GM19240 (cell line): ENCODE measurements around the gene SOBP.

ENCODE experiments used
- DNase-seq: peaks from one replicate; pipeline ENCODE4 v3.0.0; 2011; ENCODE audit warnings: low spot score; ENCODE audit not compliant: insufficient read length

Gene SOBP

GRCh38 chr6:107523794-107524193 is 33.9 kb downstream of the SOBP start:
- no peak for DNase-seq

DNA sequence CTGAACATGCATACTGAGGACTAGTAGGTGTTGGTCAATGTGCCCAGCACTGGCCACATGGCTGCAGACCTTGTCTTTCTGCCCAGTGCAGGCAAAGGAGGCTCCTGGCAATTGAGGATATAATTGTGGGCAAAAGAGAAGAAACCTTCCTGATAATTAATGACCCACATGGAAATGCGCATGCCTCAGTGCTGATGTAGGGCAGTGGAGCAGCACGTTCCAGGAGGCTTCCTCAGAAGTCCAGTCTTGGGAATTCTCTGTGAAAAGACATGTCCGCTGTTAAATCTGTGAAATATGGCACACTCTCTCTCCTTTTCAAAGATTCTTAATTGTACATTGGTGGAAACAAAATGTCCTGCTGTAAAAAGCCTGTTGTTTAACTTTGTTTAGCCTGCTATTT is 34.7 kb downstream of the SOBP start:
- DNase-seq = no peak

- DNase-seq = no peak
Measured at GRCh38 chr6:107531868-107532267, 42.0 kb downstream of the SOBP start.

DNA sequence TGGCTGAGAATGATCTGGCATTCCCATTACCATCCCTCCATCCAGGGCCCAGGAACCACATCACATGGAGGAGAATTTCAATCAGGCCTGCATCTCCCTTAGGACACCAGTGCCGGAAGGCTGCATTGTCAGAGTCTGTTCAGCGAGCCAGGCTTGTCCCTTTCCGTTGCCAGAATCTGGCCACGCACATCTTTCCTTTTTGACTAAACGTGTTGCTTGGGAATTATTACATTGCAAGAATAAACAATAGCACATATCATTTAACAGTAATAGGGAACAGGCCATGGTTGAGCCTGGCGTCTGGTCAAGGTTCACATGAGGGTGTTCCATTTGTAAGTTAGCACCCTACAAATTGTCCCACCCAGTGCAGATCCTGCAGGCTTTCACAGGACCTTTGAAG is 42.8 kb downstream of the SOBP start:
- DNase-seq = no peak

DNA sequence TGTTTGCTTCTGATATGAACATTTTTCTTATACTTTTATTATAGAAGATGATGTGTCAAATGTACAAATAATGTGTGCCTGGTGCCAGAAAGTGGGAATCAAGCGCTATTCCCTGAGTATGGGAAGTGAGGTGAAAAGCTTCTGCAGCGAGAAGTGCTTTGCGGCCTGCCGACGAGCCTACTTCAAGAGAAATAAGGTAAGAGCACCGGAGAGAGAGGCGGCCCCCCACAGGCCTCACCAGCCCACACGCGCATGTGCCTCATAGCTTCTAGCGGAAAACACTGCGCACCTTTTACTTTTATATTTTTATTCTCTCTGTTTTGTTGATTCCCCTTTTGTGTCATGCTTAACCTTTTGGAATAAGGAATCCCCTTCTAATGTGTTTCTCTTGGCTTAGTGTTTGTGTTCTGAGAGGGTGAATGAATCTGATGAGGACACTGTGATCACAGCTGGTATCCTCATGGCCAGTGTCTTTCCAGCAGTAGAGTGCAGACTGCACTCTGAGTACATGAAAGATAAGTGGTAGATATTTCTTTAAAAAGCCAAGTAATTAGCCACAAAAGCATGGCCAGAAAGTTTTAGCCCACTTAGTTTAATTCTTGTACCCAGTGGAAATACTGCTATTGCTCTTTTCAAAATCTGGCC is 43.6 kb downstream of the SOBP start:
- DNase-seq = no peak

DNA sequence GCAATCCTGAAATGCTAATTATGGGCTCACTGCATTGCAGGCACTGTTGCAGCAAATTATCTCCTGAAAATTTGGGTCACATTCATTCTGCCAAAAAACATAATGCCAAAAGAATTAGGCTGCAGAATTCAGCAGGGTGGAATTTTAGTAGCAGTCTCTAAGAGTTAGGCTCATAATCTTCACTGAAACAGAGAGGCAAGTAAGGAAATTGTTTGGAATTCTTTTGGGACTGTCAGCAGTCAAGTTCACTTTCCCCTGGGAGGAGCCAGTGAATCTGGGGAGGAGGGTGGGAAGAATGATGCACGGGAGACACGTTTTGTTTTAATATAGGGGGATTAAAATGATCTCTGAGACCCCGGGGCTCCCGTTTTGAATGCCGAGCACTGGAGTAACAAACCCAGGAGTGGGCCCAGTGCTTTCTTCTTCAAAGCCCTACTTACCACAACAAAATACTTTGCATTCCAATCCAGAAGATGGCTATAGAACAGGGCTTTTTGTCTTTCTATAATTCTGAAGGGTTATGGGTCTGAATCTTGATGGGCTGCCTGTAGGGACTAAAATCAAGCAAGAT is 44.7 kb downstream of the SOBP start:
- DNase-seq = no peak

DNA sequence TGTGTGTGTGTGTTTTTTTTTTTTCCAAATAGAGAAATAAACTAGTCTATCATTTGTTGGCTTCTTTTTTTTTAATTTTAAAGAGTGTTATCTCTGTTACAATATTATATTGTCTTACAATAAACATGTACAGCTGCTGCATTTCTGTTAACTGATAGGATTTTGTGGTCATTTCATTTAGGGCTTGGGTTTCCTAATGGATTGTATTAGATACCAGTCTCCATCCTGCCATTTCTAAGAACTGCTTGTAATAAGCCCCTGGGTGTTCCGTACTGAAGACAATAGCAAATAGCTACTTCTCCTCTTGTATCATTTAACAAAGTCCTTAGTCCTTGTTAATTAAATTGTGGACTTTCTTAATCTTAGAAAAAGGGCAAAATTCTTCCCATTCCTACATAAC is 45.7 kb downstream of the SOBP start:
- no peak for DNase-seq

DNA sequence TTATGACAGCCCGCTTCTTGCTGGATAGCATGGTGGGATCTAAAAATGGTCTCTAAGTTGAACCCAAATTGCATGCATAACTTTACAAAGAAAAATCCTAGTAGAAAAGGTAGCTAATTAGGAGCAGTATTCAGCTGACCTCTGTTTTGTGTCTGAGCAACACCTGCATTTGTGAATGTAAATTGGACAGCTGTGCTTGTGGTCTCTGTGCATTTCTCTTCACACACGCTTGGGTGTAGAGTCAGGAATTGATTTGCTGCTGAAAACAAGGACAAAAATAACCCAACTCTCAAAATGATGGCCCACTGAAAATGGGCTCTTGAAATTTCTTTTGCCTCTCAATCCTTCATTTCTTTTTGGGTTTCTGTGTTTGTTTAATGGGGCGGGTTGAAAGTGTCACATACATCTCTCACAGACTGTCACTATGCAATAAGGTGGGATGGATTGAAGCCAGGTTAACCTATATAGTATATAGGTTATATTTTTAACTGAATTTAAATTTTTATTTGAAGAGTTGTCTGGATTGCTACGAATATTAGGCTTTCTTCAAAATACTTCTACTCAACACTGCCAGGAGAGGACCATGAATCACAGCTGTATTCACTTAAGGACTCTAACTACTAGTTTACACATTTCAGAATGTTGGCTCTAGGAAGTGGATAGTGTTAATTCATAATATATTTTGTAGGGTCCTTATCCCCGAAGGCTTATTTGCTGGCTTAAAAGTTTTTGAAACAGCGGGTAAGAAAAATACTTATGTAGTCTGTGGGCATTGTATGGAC is 46.5 kb downstream of the SOBP start:
- DNase-seq = no peak

DNA sequence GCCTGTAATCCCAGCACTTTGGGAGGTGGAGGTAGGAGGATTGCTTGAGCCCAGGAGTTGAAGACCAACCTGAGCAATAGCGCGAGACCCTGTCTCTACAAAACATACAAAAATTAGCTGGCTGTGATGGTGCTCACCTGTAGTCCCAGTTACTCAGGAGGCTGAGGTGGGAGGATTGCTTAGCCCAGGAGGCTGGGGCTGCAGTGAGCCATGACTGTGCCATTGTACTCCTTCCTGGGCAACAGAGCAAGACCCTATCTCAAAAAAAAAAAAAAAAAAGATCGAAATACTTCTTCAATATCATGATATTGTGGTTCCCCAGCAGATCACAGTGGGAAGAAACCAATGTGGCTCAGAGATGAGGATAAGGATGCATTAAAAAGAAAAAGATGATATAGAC is 47.6 kb downstream of the SOBP start:
- no peak for DNase-seq

- no peak for DNase-seq
Measured at GRCh38 chr6:107538856-107539387, 49.0 kb downstream of the SOBP start.

DNA sequence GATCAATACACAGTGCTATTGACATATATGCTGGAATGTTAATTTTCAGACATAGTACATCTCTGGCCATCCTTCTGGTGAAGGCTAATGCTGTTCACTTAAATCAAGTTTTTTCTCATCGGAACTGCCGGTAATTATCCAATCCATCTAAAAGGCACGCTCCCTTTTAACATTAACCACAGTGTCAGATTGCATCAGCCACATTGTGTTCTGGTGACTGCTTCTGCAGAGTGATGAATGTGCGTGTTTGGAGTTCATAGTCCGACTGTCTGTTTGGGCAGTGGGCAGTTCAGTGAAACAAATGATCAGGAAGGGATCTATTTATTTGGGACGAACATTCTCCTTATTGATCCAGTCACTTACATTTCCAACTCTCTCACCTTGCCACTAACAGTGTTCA is 49.5 kb downstream of the SOBP start:
- DNase-seq = no peak

GRCh38 chr6:107539849-107540464 is 50.0 kb downstream of the SOBP start:
- no peak for DNase-seq

DNA sequence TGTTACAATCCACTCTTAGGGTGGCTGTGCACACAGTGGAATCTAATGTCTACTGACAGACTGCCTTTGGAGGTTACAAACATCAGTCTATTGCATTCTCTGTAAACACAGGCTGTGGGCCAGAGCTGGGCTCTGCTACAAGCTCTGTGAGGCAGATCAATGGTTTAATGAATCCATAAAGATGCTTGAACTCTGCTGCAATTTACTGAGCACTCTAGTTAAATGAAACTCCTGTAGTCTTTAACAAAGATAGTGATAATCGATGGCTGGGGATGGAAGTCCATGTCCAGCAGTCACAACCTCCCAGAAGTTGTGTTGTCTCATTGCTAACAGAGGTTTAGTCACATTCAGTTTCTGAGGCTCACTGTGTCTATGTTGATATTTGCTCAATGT is 50.5 kb downstream of the SOBP start:
- DNase-seq = no peak

DNA sequence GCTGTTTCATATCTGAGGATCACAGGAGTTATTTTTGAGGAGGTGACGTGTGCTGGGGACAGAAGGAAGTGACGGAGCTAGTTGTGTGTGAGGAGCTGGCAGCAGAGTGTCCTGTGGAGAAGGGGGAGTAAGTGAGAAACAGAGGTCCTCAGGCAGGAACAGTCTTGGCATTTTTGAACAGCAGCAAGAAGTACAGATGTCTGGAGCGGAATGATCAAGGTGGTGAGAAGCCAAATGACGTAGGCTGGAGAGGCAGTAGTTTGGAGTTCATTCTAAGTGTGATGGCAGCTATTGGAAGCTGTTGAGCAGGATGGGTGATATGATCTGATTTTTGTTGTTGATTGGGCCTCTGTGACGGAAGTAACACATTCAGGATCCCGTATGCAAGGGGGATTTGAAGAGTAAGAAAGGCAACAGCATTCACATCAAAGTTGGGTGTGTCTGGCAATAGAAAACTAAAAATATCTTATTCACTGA is 52.3 kb downstream of the SOBP start:
- DNase-seq = no peak

DNA sequence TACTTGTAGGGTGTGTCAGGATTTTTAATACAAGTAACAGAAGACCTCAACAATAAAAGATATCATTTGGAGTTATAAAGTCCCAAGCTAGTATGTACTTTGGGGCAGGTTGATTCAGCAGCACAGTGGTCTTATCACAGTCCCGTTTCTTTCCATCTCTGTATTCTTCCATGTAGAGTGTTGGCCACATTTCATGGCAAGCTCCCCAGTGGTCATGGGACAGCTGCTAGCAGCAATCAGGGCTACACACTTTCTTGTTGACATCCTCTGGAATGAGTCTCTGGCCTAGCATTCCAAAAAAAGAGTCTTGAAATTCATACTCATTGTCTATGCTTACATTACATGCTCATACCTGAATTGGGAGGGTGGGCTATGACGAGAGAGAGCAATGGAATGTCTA is 53.2 kb downstream of the SOBP start:
- DNase-seq = no peak

GRCh38 chr6:107543567-107543966 is 53.6 kb downstream of the SOBP start:
- no peak for DNase-seq

DNA sequence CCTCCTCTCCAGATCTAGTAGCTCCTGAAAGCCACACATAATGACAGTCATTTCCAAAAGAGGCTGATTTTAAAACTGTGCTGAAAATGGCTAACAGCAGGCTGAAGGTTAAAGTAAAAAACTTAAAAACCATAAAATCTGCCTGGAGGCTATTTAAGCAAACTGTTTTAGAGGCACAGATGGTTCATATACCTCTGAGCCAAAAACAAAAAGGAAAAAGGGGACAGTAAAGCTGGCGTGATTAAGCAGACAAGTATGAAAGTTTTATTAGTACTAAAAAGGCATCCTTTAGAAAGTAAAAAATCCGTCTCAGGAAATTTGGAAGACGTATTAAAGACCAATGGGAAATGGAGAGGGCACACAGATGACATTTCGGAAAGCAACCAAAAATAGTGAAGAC is 55.8 kb downstream of the SOBP start:
- DNase-seq = no peak

DNA sequence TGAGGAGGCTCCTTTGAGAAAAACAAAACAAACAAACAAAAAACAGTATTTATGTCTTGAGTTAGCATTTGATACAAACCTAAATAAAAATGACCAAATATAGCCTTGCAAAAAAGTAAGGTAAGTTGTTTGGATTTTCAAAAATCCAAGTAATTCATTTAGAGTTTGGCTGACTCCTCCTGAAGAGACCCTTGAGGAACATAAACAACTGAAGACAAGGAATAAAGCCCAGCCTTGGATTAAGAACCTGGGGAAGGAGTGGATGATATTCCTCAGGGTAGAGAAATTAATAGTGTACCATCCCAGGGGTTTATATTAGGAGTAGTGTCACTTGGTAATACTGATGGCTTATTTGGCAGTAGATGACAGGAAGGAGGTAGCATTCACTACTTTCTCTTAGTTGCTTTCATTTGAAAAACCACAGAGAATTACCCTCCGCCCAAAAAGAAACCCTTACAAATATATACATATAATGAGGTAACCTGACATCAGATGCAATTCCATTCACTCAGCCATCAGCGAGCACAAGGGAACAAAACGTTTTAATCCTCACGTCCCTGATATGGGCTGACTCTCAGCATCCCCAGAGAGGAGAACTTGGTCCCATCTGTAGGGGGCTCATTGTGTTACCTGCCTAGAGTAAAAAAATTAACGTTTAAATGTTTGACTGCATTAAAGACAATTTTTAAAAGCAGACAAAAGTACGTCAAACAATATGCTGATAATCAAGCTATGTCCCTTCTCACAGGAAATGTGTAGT is 57.0 kb downstream of the SOBP start:
- DNase-seq = no peak

- DNase-seq = no peak
Measured at GRCh38 chr6:107547451-107547840, 57.5 kb downstream of the SOBP start.

- DNase-seq = no peak
Measured at GRCh38 chr6:107550241-107550840, 60.4 kb downstream of the SOBP start.

DNA sequence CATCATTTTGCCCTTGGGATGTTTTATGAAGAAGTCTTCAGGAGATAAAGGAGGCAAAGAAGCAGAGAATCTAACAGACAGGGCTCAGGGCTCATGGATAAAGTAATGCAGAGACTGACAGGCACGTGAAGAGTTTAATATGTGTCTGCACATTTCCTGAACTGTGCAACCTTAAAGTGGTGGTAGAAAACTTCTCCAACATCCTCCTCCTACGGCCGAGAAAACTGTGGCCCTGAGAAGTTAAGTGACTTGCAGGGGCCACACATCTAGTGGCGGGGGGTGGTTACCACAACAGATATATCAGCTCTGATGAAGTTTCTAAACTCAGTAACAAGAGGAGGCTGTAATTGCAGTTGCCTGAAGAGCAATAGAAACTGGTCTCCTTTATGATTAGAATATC is 61.0 kb downstream of the SOBP start:
- no peak for DNase-seq
